ENCODE data around the gene PER1.
"Not testable (repeated sequence)": the region's sequence is repeated elsewhere in the genome, so short reads cannot be mapped to it uniquely, and the experiment has no call there.

Gene PER1

DNA sequence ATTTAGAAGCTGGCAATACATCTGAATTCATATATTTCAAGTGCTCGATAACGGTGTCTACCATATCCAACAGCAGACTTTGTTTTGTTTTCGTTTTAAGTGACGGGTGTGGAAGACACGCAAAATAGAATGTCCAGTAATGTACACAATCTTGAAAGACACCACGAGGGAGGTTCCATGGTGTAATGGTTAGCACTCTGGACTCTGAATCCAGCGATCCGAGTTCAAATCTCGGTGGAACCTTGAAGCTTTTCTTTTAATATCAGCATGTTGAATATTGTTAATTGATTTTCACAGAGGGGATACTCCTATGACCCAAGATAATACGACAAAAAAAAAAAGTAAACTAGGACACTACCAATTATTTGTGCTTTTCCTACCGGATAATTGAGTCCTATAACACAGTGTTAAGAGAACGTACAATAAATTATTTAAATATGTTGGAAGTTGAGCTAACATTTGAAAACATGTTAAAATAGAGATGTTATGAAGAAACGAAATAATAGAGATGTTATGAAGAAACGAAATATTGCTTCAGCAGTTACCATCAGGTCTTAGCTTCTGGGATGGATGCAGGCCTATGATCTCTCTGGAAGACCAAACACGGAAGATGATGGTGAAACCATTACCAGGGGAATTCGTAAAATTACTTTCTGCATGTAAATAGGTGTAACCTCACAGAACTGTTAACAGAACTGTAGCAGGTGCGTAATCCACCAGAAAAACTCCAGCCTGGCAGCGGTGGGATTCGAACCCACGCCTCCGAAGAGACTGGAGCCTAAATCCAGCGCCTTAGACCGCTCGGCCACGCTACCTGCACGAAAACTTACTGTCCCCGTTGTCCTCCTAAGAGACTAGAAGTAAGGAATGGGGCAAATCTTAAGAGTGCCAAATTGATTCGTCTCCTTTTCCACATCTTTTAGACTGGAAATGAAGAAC is 32.4 kb downstream of the PER1 start:
- DNase-seq (ENCODE audit: low spot score): peak; percentile 85

DNA sequence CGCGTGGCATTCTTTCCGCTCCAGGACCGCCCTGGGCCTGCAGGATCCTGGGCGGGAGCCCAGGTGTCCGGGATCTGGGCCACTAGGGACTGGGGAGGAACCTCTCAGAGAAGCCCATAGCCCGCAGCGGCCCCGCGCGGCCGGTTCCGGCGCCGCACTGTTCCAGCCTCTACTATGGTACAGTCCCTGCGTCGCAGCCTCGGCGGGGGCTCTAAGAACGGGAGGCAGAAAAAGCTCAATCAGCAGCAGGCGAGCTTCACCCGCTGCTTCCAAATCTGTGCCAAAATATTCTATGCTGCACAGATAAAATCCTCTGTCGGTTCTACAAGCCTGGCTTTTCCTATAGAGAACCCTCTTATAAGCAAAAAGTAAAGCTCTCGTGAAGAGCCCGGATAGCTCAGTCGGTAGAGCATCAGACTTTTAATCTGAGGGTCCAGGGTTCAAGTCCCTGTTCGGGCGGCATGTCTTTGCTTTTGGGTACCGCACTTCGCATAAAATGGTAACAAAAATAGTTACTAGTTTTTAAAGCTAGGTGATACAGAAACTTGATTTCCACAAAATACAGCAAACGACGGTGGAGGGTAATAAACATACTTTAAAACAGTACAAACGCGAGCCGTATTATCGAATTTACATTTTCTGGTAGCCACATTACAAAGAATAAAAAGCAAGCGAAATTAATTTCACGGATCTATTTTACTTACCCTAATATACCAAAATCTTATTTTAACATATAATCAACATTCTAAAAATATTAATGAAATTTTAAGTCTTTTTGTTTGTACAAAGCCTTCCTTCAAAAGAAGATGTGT is 33.2 kb downstream of the PER1 start:
- DNase-seq (ENCODE audit: low spot score): peak; percentile 91

- no peak for DNase-seq (ENCODE audit: low spot score)
Measured at GRCh38 chr17:8117980-8118768, 34.0 kb downstream of the PER1 start, which contains the start of gene ALOXE3. Gene ALOXE3, minus strand, starts transcription at chr17:8118514. Its CDS starts 524 bp downstream, at chr17:8117990.

GRCh38 chr17:8117367-8117979 is 34.7 kb downstream of the PER1 start:
- DNase-seq (ENCODE audit: low spot score): no peak

GRCh38 chr17:8116776-8117175 is 35.4 kb downstream of the PER1 start:
- DNase-seq (ENCODE audit: low spot score): no peak

GRCh38 chr17:8110907-8111306 is 41.3 kb downstream of the PER1 start:
- no peak for DNase-seq (ENCODE audit: low spot score)

GRCh38 chr17:8110456-8110804 is 41.8 kb downstream of the PER1 start:
- no peak for DNase-seq (ENCODE audit: low spot score)

GRCh38 chr17:8109661-8110455 is 42.3 kb downstream of the PER1 start:
- DNase-seq (ENCODE audit: low spot score): no peak

GRCh38 chr17:8108972-8109660 is 43.1 kb downstream of the PER1 start:
- no peak for DNase-seq (ENCODE audit: low spot score)

DNA sequence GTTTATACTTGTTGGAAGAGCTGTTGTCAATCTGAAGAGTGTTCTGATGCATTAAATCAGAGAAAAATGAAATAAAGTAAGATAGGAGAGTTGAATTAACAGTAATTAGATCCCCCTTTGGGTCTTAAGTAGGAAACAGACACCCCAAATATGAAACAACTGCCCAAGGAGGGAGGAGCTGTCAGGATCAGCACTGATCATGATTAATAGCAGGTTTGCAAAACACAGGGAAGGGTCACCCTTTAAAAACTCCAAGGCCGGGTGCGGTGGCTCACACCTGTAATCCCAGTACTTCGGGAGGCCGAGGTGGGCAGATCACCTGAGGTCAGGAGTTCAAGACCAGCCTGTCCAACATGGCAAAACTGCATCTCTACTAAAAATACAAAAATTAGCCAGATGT is 45.2 kb downstream of the PER1 start:
- DNase-seq (ENCODE audit: low spot score): not testable (repeated sequence)

DNA sequence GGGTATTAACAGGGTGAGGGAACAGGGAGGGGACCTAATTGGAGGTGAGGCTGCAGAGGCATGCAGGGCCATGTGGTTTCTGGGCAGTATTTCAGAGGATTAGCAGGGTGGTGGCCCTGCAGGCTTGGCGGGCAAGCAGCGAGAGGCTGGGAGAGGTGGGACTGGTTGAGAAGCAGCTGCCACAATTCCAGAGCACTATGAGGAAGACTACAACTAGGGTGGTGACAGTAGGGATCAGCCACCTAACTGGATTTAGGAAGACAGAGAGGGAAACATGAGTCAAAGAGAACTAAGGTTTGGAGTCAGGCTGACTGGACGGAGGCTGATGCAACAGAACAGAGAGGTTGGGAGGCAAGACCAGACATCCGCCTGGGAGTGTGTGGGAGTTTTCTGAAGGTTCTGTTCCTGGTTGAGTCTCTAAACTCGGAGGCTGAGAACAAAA is 46.2 kb downstream of the PER1 start:
- no peak for DNase-seq (ENCODE audit: low spot score)

DNA sequence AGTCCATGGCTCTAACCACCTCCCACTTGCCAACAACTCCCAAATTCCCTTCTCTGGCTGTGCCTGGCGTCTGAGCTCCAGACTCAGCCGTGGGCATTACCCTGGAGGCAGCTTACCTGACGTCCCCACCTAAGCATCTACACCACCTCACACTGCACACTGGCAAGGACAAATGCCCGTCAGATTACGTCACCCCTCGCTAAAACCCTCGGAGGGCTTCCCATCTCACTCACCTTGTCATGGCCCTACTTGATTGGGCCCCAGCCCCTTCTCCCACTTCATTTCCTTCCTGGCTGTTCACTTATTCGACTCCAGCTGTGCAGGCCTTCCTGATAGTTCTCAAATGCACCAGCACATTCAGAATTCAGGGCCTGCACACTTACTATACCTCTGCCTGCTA is 47.3 kb downstream of the PER1 start:
- DNase-seq (ENCODE audit: low spot score): no peak

GRCh38 chr17:8103549-8103948 is 48.7 kb downstream of the PER1 start:
- no peak for DNase-seq (ENCODE audit: low spot score)

GRCh38 chr17:8101721-8102120 is 50.5 kb downstream of the PER1 start:
- DNase-seq (ENCODE audit: low spot score): no peak

DNA sequence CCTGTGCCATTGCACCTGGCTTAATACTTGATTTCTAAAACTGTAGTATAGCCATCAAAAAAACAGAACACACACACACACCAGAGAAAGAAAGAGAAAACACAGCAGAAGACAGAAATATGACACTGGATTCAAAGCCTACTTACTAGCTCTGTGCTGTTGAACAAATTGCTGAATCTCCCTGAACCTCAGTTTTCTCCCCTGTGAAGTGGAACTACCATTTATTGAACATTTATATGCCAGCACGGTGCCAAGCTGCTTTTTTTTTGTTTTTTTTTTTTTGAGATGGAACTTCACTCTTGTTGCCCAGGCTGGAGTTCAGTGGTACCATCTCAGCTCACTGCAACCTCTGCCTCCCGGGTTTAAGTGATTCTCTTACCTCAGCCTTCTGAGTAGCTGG is 51.4 kb downstream of the PER1 start:
- DNase-seq (ENCODE audit: low spot score): no peak

- no peak for DNase-seq (ENCODE audit: low spot score)
Measured at GRCh38 chr17:8100111-8100510, 52.1 kb downstream of the PER1 start.

GRCh38 chr17:8096541-8096940 is 55.7 kb downstream of the PER1 start:
- DNase-seq (ENCODE audit: low spot score): no peak

GRCh38 chr17:8095361-8095760 is 56.8 kb downstream of the PER1 start:
- no peak for DNase-seq (ENCODE audit: low spot score)

GRCh38 chr17:8091033-8091687 is 61.0 kb downstream of the PER1 start:
- no peak for DNase-seq (ENCODE audit: low spot score)
